ENCODE data around the gene SORCS2. TPM values are rescaled to one million over a fixed set of nuclear protein-coding genes. Genes with fewer than 3 reads are reported as not detected.

SORCS2 gene
- total RNA-seq, 1 experiment from 2014 or later: 0.05 TPM

DNA sequence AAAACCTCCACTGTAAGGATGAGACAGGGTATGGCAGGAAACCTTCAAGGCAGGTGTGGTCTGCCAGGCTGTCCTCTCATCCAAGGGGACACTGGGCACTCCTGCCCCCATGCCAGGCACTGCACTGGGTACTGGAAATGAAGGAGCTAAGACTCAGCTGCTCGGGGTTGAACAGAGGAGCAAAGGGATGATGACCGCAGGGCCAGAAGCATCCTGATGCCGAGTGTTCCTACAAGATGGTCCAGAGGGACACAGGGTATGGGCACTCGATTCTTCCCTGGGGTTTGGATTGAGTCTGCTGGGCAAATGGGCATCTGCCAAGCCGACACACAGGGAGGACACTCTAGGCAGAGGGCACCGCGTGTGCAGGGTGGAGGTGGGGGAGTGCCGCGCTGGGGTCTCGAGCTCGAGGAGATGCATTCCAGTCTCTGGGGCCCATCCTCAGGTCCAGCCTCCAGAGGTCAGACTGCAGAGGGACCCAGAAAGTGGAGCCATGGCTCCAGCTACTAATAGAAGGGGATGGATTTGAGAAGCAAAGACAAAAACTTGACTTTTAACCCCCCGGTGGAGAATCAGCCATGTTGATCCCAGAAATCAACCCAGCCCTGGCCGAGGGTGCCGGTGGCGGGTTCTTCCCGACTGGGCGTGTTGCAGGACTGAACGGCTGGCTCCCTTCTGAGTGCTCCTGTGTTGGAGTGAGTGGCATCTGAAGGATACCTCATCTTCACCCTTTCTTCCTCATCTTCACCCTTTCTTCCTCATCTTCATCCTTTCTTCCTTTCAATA lies 500.3 kb downstream of the SORCS2 start:
- Histone ChIP-seq H3K27me3 (replicated peaks) (no peaks in the 10 kb centered on the region; the same call in 1 of the 2 replicates), H3K4me3 (no peak overlapping the region), H3K9me3 (replicated peaks) (no peaks in the 10 kb centered on the region), H3K36me3 (no peaks in the 10 kb centered on the region), H3K4me1 (replicated peaks) (no peaks in the 10 kb centered on the region), H3K27ac (no peak overlapping the region)
- no peak for DNase-seq (ENCODE audit: low read depth in 1 of 2, low spot score in 2 of 2)

DNA sequence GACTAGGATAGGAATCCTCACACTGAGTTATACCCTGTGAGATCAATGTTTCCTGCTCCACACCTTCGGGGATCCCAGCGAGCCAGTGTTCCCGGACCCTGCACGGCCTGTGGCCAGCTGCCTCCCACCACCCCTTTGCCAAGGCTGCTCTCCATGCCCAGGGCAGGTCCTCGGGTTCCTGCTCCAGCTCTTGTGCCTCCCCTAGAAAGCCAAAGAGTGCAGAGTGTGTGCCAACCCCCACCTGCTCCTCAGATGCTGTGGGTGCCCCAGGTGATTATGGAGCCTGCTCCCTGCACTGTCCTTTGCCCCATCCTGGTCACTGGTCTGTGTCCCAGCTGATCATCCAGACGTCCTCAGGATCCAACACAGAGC lies 500.9 kb downstream of the SORCS2 start:
- Histone ChIP-seq H3K9me3 (replicated peaks) (no peaks in the 10 kb centered on the region), H3K4me3 (no peak overlapping the region), H3K4me1 (replicated peaks) (no peaks in the 10 kb centered on the region), H3K27ac (no peak overlapping the region), H3K27me3 (replicated peaks) (peaks cover 4% of the 10 kb centered on the region; the same call in 1 of the 2 replicates), H3K36me3 (no peaks in the 10 kb centered on the region)
- DNase-seq (ENCODE audit: low read depth in 1 of 2, low spot score in 2 of 2): no peak

DNA sequence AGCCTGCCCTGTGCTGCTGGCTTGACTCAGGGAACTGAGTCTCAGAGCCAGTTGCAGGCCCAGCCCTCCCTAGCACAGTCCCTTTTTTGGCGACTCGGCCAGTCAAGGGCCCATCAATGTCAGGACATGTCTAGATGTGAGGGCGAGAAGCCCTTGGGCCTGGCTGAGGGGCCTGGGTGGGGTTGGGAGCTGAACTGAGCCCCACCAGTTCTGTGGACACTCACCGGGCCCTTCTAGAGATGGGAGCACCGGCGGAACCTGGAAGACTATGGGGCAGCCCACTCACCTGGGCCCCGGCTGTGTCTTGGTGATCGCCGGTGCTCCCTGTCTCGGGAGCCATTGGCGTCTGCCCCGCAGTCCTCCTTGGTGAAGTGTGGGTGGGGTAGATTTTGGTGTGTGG lies 501.4 kb downstream of the SORCS2 start:
- no peaks in the 10 kb centered on the region for H3K9me3 ChIP-seq (replicated peaks)
- peaks cover 7% of the 10 kb centered on the region; the same call in 1 of the 2 replicates for H3K27me3 ChIP-seq (replicated peaks)
- H3K27ac ChIP-seq: no peak overlapping the region
- no peaks in the 10 kb centered on the region for H3K36me3 ChIP-seq
- no peaks in the 10 kb centered on the region for H3K4me1 ChIP-seq (replicated peaks)
- DNase-seq (ENCODE audit: low read depth in 1 of 2, low spot score in 2 of 2): no peak
- no peak overlapping the region for H3K4me3 ChIP-seq

DNA sequence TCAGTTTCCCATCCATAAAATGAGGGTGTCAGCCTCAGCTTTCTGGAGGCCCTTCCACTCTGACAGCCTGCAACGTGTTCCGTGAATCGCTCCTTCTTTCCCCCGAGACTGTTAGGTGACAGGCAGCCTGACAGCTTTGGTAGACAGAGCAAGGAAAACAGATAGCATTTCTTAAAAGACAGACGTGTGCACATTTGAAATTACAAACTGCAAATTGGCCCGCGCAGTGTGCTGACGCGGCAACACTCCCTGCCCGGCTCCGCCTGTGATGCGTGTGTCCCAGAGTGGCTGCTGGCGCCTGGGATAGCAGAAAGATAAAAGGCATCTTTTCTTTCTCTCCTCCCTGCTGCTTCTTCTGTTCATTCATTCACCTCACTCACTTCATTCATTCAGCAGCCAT lies 502.0 kb downstream of the SORCS2 start:
- no peak overlapping the region for H3K4me3 ChIP-seq

DNA sequence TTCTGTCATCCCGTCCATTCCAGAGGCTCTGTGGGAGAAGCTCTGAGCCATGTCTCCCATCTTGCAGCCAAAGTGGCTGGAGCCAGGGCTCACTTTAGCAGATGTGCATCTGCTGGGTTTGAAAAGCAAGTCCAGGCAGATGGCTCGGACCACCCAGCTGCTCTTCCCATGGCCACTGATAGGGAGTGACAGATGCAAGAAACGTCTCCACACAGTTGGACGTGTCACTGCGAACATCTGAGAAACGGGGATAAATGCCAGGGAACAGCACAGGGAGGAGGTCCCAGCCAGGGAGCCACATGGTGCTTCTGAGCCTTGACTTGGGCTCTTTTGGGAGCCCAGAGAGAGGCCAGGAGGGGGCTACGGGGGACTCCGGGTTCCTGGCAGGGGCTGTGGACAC lies 505.0 kb downstream of the SORCS2 start:
- no peaks in the 10 kb centered on the region for H3K4me1 ChIP-seq (replicated peaks)
- no peaks in the 10 kb centered on the region for H3K36me3 ChIP-seq
- H3K27me3 ChIP-seq (replicated peaks): peaks cover 13% of the 10 kb centered on the region
- no peaks in the 10 kb centered on the region for H3K9me3 ChIP-seq (replicated peaks)
- DNase-seq (ENCODE audit: low read depth in 1 of 2, low spot score in 2 of 2): no peak
- no peak overlapping the region for H3K27ac ChIP-seq
- no peak overlapping the region for H3K4me3 ChIP-seq

More for the DNA sequence above, 502.0 kb downstream of the SORCS2 start:
- H3K9me3 ChIP-seq (replicated peaks): no peaks in the 10 kb centered on the region
- H3K27ac ChIP-seq: no peak overlapping the region
- H3K36me3 ChIP-seq: no peaks in the 10 kb centered on the region
- peaks cover 12% of the 10 kb centered on the region for H3K27me3 ChIP-seq (replicated peaks)
- no peaks in the 10 kb centered on the region for H3K4me1 ChIP-seq (replicated peaks)
- DNase-seq (ENCODE audit: low read depth in 1 of 2, low spot score in 2 of 2): no peak

DNA sequence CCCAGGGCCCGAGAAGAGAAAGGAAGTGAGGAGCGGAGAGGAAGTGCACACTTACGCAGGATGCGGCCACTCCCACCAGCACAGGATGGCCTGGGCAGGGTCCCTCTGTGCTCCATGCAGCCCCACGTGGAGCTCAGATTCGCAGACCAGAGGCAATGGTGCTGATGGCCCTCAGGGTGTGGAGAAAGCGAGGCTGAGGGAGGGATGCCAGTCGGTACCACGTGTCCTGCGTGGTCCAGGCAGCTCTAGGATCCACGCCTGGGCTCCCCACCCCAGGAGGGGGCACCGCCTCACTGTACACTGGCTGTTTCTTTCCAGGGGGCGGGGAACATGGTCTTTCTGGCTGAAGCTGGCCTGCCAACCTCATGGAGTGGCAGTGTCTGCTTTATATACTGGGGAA lies 505.5 kb downstream of the SORCS2 start:
- H3K4me3 ChIP-seq: no peak overlapping the region
- DNase-seq (ENCODE audit: low read depth in 1 of 2, low spot score in 2 of 2): no peak
- no peaks in the 10 kb centered on the region for H3K4me1 ChIP-seq (replicated peaks)
- H3K27ac ChIP-seq: no peak overlapping the region
- H3K36me3 ChIP-seq: no peaks in the 10 kb centered on the region
- H3K27me3 ChIP-seq (replicated peaks): peaks cover 13% of the 10 kb centered on the region
- no peaks in the 10 kb centered on the region for H3K9me3 ChIP-seq (replicated peaks)

DNA sequence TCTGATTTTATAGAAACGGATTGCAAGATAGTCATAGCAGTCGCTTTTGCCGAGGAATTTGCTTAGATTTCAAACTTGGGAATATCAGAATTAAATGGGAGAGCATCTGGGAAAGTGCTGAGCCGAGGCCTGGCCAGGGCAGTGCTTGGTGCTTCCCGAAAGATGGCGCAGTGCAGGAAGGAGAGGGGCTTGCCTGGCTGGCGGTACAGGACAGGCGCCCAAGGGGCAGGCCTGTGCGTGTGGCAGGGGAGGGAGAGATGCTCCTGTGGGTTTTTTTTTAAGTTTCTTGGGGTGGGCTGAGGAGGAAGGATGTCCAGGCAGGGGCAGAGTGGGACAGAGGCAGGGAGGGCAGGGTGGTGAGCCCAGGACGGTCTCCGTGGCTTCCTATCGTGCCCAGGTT lies 506.2 kb downstream of the SORCS2 start:
- Histone ChIP-seq H3K4me1 (replicated peaks) (no peaks in the 10 kb centered on the region), H3K4me3 (no peak overlapping the region), H3K27ac (no peak overlapping the region), H3K36me3 (no peaks in the 10 kb centered on the region), H3K27me3 (replicated peaks) (peaks cover 13% of the 10 kb centered on the region; the same call in 1 of the 2 replicates), H3K9me3 (replicated peaks) (no peaks in the 10 kb centered on the region)
- DNase-seq (ENCODE audit: low read depth in 1 of 2, low spot score in 2 of 2): no peak

DNA sequence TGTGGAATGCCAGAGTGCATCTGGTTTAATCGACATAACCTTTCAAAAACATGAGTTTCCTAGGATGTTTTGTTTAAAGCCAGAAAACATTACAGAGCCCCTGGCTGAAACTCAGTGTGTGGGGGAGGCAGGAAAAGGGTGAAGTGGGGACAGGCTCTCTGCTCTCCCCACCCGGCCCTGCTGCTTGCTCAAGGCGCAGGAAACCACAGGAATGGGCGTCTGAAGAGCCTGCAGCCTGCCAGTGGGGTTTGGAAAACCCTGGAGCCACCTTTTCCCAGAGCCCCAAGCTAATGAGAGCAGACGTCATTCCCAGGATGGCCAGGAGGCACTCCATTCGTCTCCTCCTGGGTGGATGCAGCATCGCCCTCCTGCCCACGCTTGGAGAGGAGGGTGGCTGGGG lies 506.7 kb downstream of the SORCS2 start:
- no peaks in the 10 kb centered on the region for H3K9me3 ChIP-seq (replicated peaks)
- no peaks in the 10 kb centered on the region for H3K4me1 ChIP-seq (replicated peaks)
- no peak overlapping the region for H3K4me3 ChIP-seq
- H3K27ac ChIP-seq: no peak overlapping the region
- no peaks in the 10 kb centered on the region for H3K36me3 ChIP-seq
- H3K27me3 ChIP-seq (replicated peaks): peaks cover 13% of the 10 kb centered on the region; the same call in 1 of the 2 replicates
- DNase-seq (ENCODE audit: low read depth in 1 of 2, low spot score in 2 of 2): no peak

DNA sequence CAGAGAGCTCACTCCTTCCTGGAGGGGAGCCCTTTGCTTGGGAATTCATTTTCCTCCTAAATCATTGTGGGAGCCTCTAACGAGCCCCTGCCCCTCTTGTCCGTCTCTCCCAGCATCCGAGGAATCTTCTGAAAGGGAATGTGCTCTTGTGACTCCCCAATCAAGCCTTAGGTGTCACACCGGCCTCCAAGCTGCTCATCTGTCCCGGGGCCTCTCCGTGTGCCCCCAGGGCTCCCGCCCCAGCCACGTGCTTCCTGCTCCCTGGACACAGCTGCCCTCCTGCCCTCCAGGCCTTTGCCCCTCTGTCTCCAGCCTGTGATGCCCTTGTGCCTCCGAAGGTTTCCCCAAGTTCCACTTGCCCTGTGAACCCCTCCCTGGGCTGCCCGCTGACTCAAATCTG lies 507.5 kb downstream of the SORCS2 start:
- DNase-seq (ENCODE audit: low read depth in 1 of 2, low spot score in 2 of 2): no peak
- H3K27me3 ChIP-seq (replicated peaks): peaks cover 13% of the 10 kb centered on the region; the same call in 1 of the 2 replicates
- no peak overlapping the region for H3K4me3 ChIP-seq
- no peaks in the 10 kb centered on the region for H3K9me3 ChIP-seq (replicated peaks)
- no peaks in the 10 kb centered on the region for H3K36me3 ChIP-seq
- H3K4me1 ChIP-seq (replicated peaks): no peaks in the 10 kb centered on the region
- H3K27ac ChIP-seq: no peak overlapping the region

DNA sequence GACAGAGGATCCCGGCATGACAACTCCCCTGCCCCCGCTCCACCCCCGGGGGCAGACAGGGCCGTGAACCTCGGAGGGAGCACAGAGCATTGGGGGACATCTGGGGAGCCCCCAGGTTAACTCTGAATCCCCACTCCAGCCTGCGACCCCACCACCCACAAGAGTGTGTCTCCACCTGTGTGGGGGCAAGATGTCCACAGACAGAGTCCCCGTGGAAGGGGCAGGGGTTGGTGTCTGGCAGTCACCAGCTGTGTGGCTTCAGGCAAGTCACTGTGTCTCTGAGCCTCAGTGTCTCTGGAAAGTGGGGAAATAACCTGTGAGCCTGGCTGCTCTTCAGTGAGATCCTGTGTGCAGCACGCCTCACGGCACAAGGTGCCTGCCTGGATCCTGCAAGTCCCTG lies 508.3 kb downstream of the SORCS2 start:
- no peak overlapping the region for H3K4me3 ChIP-seq
- no peaks in the 10 kb centered on the region for H3K9me3 ChIP-seq (replicated peaks)
- H3K4me1 ChIP-seq (replicated peaks): no peaks in the 10 kb centered on the region
- H3K27ac ChIP-seq: no peak overlapping the region
- H3K36me3 ChIP-seq: no peaks in the 10 kb centered on the region
- H3K27me3 ChIP-seq (replicated peaks): peaks cover 13% of the 10 kb centered on the region; the same call in 1 of the 2 replicates
- no peak for DNase-seq (ENCODE audit: low read depth in 1 of 2, low spot score in 2 of 2)

DNA sequence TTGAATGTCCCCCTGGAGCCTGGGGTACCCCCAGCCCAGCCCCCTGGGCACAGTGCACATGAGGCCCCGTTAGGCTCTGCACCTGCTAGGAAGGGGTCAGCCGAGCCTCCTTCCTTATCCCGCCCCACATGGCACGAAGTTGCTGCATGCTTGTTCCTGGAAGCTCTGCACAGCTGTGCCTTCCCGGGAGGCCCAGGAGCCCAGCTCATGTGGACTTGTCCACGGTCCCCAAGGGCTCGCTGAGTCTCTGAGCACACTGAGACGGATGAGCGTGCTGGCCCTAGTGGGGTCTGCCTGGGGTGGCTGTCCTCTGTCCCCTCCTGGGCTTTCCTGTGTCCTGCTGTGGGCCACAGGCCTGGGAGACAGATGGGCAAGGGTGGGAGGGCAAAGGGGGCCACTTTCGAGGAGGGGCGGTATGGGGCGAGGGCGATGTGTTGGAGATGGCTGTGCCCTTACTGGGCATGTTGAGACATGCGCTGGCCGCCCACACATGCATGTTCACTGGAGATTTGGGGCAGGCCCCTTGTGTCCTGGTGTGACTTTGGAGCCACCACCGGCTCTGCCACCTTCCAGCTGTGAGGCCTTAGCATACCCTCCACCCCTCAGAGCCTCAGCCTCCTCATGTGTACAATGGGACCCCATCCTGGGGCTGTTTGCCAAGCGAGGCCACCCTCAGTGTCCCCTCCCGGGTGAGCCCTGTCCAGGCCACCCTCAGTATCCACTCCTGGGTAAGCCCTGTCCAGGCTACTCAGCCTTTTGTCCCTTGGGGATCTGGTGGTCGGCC lies 509.7 kb downstream of the SORCS2 start:
- Histone ChIP-seq H3K4me3 (no peak overlapping the region), H3K9me3 (replicated peaks) (no peaks in the 10 kb centered on the region), H3K27ac (no peak overlapping the region), H3K27me3 (replicated peaks) (peaks cover 13% of the 10 kb centered on the region; the same call in 1 of the 2 replicates), H3K4me1 (replicated peaks) (no peaks in the 10 kb centered on the region), H3K36me3 (no peaks in the 10 kb centered on the region)
- no peak for DNase-seq (ENCODE audit: low read depth in 1 of 2, low spot score in 2 of 2)

DNA sequence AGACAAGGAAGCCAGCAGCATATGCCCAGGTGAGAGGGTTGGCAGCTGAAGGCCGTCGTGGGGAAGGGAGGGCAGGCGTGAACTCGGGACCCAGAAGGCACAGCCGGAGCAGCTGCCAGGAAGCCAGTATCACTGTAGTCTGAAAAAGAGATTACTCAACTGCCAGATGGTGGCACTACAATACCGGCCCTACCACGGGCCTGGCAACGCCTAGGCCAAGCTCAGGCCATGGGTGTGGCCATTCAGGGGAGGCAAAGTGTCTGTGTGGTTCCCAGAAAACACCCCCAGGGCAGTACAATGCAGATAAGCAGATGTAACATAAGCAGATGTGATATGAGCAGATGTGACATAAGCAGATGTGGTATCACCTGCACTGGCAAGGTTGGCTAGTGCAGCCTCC lies 511.4 kb downstream of the SORCS2 start:
- Histone ChIP-seq H3K9me3 (replicated peaks) (no peaks in the 10 kb centered on the region), H3K27ac (no peak overlapping the region), H3K27me3 (replicated peaks) (peaks cover 9% of the 10 kb centered on the region), H3K4me1 (replicated peaks) (no peaks in the 10 kb centered on the region), H3K4me3 (no peak overlapping the region), H3K36me3 (no peaks in the 10 kb centered on the region)
- DNase-seq (ENCODE audit: low read depth in 1 of 2, low spot score in 2 of 2): no peak

DNA sequence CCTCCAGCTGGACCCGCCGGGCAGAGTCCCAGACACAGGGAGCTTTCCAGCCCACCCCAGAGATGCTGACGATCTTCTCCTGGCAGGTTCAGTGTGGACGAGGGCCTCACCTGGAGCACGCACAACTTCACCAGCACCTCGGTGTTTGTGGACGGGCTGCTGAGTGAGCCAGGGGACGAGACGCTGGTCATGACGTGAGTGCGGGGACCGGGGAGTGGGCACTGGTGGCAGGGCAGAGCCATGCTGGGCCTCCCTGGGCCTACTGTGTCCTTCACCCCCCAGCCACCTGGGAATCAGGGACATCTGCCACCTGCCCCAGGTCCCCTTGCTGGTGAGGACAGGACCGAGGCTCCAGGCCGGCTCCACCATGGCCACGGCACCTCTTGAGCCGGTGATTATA lies 511.8 kb downstream of the SORCS2 start:
- H3K4me3 ChIP-seq: no peak overlapping the region
- H3K27me3 ChIP-seq (replicated peaks): peaks cover 10% of the 10 kb centered on the region
- H3K9me3 ChIP-seq (replicated peaks): no peaks in the 10 kb centered on the region
- no peaks in the 10 kb centered on the region for H3K36me3 ChIP-seq
- H3K4me1 ChIP-seq (replicated peaks): no peaks in the 10 kb centered on the region
- DNase-seq (ENCODE audit: low read depth in 1 of 2, low spot score in 2 of 2): no peak
- no peak overlapping the region for H3K27ac ChIP-seq

DNA sequence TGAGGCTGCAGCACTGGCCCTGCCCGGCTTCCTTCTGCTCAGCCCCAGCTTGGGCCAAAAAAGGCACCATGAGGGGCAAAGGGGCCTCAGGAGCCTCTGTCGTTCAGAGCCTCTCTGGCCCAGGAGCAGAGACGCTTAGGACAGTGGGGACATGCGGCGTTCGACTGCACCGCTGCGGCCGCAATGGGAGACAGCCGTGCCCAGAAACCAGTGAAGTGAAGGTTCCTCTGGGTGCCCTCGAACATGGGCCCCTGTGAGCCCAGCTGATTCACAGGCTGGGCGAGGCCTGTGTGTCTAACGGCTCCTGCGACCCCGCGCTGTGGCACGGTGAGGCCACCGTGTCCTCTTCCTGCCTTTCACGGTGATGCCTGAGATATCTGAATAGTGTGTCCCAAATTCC lies 512.3 kb downstream of the SORCS2 start:
- Histone ChIP-seq H3K4me1 (replicated peaks) (no peaks in the 10 kb centered on the region), H3K36me3 (no peaks in the 10 kb centered on the region), H3K4me3 (no peak overlapping the region), H3K27ac (no peak overlapping the region), H3K27me3 (replicated peaks) (peaks cover 7% of the 10 kb centered on the region), H3K9me3 (replicated peaks) (no peaks in the 10 kb centered on the region)
- DNase-seq (ENCODE audit: low read depth in 1 of 2, low spot score in 2 of 2): no peak
